ENCODE measurements around the gene RNASET2. TPM values are rescaled to one million over a fixed set of nuclear protein-coding genes. Genes with fewer than 3 reads are reported as not detected.
"Not testable (repeated sequence)": the region's sequence is repeated elsewhere in the genome, so short reads cannot be mapped to it uniquely, and the experiment has no call there.

The RNASET2 gene
- total RNA-seq, 2 donors from 2014 or later: 18.3 to 45.4 TPM

- intact Hi-C loops (cut with DNase I): no loop called here
- DNase-seq (ENCODE audit: low spot score): no peak
Observed at GRCh38 chr6:166908811-166909210, 47.5 kb downstream of the RNASET2 start.

- intact Hi-C loops (cut with DNase I): no loop called here
- DNase-seq (ENCODE audit: low spot score): no peak
Observed at GRCh38 chr6:166907871-166908806, 48.2 kb downstream of the RNASET2 start.

DNA sequence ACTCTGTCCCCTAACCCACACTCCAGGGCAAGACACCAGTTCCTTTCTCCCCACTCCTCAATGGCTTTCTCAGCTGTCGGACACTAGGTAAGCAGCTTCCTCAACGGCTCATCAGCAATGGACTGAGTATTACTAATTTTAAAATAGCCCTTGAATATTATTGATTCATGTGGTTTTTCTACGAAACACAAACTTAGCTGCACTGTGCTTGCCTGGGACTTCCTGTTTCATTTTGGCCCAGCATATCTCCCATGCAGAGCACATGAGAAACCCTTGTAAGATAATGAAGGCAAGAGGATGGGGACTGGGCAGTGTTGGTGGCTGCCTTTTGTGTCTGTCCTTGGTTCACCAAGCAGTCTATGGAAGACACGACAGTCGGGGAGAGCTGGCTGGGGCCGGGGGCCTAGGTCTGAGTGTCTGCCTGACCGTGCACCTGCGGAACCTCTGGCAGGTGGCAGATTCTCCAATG, 48.9 kb downstream of the RNASET2 start:
- intact Hi-C loops (cut with DNase I): no loop called here

GRCh38 chr6:166906376-166907044, 49.8 kb downstream of the RNASET2 start:
- intact Hi-C loops (cut with DNase I): no loop called here
- DNase-seq (ENCODE audit: low spot score): no peak

More for the DNA sequence above, 48.9 kb downstream of the RNASET2 start:
- no peak for DNase-seq (ENCODE audit: low spot score)

DNA sequence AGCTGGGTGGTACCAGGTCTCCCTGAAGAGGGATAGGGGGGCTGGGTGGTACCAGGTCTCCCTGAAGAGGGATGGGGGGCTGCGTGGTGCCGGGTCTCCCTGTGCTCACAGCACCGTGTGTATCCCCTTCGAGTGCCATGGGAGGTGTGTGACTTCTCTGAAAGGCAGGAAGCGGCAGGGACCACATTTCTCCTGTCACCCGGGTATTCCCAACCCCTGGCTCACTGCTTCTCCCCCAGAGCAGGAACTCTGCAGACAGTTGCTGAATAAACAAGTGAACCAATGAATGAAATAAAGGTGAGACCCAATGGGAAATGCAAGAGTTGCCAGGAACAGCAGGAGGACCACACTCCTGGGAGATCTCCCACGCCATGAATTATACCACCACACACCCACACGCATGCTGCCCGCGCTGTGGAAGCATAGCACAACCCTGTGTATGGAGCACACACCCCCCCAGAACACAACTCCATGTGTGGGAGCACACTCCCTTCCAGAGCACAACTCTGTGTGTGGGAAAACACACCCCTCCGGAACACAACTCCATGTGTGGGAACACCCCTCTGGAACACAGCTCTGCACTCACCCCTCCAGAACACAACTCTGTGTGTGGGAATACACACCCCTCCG, 50.7 kb downstream of the RNASET2 start:
- intact Hi-C loops (cut with DNase I): no loop called here
- no peak for DNase-seq (ENCODE audit: low spot score)

DNA sequence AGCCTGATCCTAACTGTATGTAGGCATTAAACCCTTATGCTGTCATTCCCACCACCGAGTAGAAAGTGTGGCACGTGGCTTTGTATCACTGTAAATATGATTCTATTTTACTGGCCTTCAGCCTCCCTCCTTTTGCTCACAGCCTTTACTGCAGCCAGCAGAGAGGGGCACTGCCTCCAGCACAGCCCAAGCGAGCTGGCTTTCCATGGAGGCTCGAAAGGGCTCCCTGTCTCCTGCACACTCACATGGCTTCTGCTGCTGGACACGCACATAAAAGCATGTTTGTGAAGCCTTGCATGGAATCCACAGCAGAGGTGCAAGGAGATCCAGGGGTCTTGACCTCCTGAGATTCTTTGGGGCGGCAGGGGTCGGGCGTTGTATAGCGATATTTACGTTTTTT, 51.3 kb downstream of the RNASET2 start:
- intact Hi-C loops (cut with DNase I): no loop called here
- DNase-seq (ENCODE audit: low spot score): no peak

DNA sequence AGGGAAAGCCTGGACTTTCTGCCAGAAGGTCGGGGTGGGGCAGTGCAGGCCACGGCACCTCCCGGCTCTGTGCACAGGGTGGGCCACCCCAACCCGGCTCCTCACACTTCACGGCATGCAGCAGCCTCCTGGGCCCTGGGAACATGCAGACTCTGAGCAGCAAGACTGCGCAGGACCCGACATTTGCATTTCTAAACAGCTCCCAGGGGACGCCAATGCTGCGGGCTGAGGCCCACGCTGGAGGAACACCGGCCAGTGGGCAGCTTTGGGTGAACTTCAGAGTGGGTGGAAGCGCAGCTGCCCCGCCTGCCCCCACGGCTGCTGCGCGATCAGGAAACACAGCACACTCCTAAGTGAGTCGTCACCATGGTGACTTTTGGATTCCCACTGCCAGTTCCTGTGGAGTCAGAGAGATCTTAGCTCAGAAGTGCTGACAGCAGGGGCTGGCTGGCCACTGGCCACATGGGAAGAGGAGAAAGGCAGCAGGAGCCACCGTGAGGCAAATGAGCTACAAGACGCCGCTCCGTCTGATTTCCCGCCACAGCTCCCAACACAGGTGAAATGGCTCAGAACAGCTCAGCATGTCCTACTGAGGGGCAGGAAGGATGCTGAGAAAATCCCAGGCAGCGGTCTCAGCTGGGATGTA, 52.1 kb downstream of the RNASET2 start:
- no peak for DNase-seq (ENCODE audit: low spot score)
- intact Hi-C loops (cut with DNase I): no loop called here

GRCh38 chr6:166903500-166903899, 52.9 kb downstream of the RNASET2 start:
- intact Hi-C loops (cut with DNase I): no loop called here
- no peak for DNase-seq (ENCODE audit: low spot score)

GRCh38 chr6:166903027-166903426, 53.3 kb downstream of the RNASET2 start:
- intact Hi-C loops (cut with DNase I): no loop called here
- no peak for DNase-seq (ENCODE audit: low spot score)

DNA sequence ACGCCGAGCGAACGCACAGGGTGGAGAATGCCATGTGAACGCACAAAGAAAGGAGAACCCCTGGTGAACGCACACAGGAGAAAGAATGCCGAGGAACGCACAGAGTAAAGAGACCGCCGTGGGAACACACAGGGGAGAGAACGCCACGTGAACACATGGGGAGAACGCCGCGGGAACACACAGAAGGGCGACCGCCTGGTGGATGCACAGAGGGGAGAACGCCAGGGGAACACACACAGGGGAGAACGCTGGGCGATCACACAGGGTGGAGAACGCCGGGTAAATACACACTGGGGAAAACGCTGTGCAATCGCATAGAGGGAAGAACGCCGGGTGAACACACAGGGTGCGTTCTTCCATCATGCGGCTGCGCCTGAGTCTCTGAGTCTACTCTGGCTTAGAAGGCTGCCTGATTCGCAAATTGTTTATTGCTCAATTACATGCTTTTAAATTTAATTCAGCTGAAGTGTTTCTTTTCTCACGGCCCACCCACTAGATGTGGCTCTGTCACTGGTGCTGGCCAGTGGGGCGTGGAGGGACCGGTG, 54.1 kb downstream of the RNASET2 start:
- intact Hi-C loops (cut with DNase I): no loop called here
- no peak for DNase-seq (ENCODE audit: low spot score)

- DNase-seq (ENCODE audit: low spot score): no peak
- intact Hi-C loops (cut with DNase I): no loop called here
Observed at GRCh38 chr6:166901626-166902025, 54.7 kb downstream of the RNASET2 start.

GRCh38 chr6:166900956-166901607, 55.3 kb downstream of the RNASET2 start:
- no peak for DNase-seq (ENCODE audit: low spot score)
- intact Hi-C loops (cut with DNase I): no loop called here

DNA sequence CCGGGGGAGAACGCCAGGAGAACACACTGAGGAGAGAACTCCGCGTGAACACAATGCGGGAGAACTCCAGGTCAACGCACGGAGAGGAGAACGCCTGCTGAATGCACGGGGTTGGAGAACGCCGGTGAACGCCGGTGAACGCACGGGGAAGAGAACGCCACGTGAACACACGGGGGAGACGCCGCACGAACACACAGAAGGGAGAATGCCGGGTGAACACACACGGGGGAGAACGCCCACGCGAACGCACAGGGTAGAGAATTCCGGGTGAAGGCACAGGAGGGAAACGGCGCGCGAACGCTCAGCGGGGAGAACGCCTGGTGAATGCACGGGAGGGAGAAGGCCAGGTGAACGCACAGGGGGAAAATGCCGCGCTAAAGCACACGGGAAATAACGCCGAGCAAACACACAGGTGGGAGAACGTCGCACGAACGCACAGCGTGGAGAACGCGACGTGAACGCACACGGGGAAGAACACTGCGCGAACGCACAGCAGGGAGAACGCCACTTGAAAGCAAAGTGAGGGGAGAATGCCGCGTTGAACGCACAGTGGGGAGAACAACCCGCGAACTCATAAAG, 56.1 kb downstream of the RNASET2 start:
- no peak for DNase-seq (ENCODE audit: low spot score)
- intact Hi-C loops (cut with DNase I): no loop called here

- no peak for DNase-seq (ENCODE audit: low spot score)
- intact Hi-C loops (cut with DNase I): no loop called here
Observed at GRCh38 chr6:166898910-166899309, 57.4 kb downstream of the RNASET2 start.

GRCh38 chr6:166894614-166895013, 61.7 kb downstream of the RNASET2 start:
- intact Hi-C loops (cut with DNase I): not testable (repeated sequence)

GRCh38 chr6:166892472-166892871, 63.9 kb downstream of the RNASET2 start:
- intact Hi-C loops (cut with DNase I); DNase-seq (ENCODE audit: low spot score): not testable (repeated sequence)

More at GRCh38 chr6:166894614-166895013, 61.7 kb downstream of the RNASET2 start:
- not testable (repeated sequence) for DNase-seq (ENCODE audit: low spot score)

- intact Hi-C loops (cut with DNase I); DNase-seq (ENCODE audit: low spot score): not testable (repeated sequence)
Observed at GRCh38 chr6:166886773-166887172, 69.6 kb downstream of the RNASET2 start.

DNA sequence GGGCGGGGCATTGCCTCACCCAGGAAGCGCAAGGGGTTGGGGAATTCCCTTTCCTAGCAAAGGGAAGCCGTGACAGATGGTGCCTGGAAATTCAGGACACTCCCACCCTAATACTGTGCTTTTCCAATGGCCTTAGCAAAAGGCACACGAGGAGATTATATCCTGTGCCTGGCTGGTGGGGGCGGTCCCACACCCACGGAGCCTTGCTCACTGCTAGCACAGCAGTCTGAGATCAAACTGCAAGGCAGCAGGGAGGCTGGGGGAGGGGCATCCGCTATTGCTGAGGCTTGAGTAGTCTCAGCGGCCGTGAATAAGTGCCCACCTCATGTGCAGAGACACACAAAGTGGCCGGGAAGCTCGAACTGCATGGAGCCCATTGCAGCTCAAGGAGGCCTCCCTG, 71.4 kb downstream of the RNASET2 start:
- DNase-seq (ENCODE audit: low spot score); intact Hi-C loops (cut with DNase I): not testable (repeated sequence)

Data from posterior vena cava (tissue), 2 donors.